Cardiac muscle cell (in vitro differentiated cells and primary cell): ENCODE data around the gene SMIM44. TPM values are rescaled to one million over a fixed set of nuclear protein-coding genes. Genes with fewer than 3 reads are reported as not detected.
"Not testable (repeated sequence)": the region's sequence is repeated elsewhere in the genome, so short reads cannot be mapped to it uniquely, and the experiment has no call there.

Experiments
- DNase-seq, 2 donors: peaks; one replicate each; pipeline versions ENCODE4 v3.0.0 to v3.0.0-alpha.2; 2010 to 2017; ENCODE audit warnings: low read depth in 1 of 2, low spot score in 1 of 2
- H3K27ac ChIP-seq: fragments of 200-600 bp; sonication (generic); 2 replicates; pipeline ENCODE4 v1.5.1; 2016
- H3K27me3 ChIP-seq: fragments of 200-600 bp; sonication (generic); 2 replicates; pipeline ENCODE4 v1.6.0; 2016; ENCODE audit warnings: control low read depth
- H3K36me3 ChIP-seq: fragments of 200-600 bp; sonication (generic); 2 replicates; pipeline ENCODE4 v1.5.1; 2016; ENCODE audit warnings: control low read depth
- H3K4me1 ChIP-seq: fragments of 200-600 bp; sonication (generic); 2 replicates; pipeline ENCODE4 v1.8.1; 2017; ENCODE audit warnings: low read depth, mild to moderate bottlenecking, mixed run types
- H3K4me3 ChIP-seq: fragments of 200-600 bp; sonication (generic); 2 replicates; pipeline ENCODE4 v1.5.1; 2016; ENCODE audit warnings: mild to moderate bottlenecking
- H3K9me3 ChIP-seq: fragments of 200-600 bp; sonication (generic); 2 replicates; pipeline ENCODE4 v1.5.1; 2017; ENCODE audit warnings: low read depth, mild to moderate bottlenecking, control low read depth
- polyA plus RNA-seq: library from polyadenylated mRNA; unstranded; fragments of >200 nt; fragmentation: Nextera tagmentation; extraction: Ambion mirVana; gene quantifications from 2 replicates; pipeline ENCODE4 v1.2.1, GENCODE V29; 2016
- total RNA-seq: library from RNA; depleted of rRNA; stranded (reverse); fragments of >200 nt; gene quantifications from 2 replicates; pipeline ENCODE4 v1.2.3, GENCODE V29; 2016
- TF ChIP-seq, protein P1 (sequence below): IDR thresholded peaks from 2 replicates; pipeline ENCODE4 v1.5.1; 2012; ENCODE audit warnings: low read depth, mild to moderate bottlenecking, low read length

Gene SMIM44
- not detected in 2 replicates for total RNA-seq
- not detected in 2 replicates for polyA plus RNA-seq

- no peak for DNase-seq
- Histone ChIP-seq H3K36me3 (no peaks in the 10 kb centered on the region), H3K4me3 (no peak within 1 kb of the TSS), H3K27ac (no peak within 1 kb of the TSS), H3K4me1 (no peaks in the 10 kb centered on the region), H3K27me3 (no peaks in the 10 kb centered on the region), H3K9me3 (no peaks in the 10 kb centered on the region)
- TF ChIP-seq, protein P1, sequence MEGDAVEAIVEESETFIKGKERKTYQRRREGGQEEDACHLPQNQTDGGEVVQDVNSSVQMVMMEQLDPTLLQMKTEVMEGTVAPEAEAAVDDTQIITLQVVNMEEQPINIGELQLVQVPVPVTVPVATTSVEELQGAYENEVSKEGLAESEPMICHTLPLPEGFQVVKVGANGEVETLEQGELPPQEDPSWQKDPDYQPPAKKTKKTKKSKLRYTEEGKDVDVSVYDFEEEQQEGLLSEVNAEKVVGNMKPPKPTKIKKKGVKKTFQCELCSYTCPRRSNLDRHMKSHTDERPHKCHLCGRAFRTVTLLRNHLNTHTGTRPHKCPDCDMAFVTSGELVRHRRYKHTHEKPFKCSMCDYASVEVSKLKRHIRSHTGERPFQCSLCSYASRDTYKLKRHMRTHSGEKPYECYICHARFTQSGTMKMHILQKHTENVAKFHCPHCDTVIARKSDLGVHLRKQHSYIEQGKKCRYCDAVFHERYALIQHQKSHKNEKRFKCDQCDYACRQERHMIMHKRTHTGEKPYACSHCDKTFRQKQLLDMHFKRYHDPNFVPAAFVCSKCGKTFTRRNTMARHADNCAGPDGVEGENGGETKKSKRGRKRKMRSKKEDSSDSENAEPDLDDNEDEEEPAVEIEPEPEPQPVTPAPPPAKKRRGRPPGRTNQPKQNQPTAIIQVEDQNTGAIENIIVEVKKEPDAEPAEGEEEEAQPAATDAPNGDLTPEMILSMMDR = no peak
Measured at GRCh38 chr19:3483226-3483628, at the start of gene SMIM44. Gene SMIM44 (minus strand): TSS chr19:3483441. CDS start chr19:3483403, 38 bp downstream.

DNA sequence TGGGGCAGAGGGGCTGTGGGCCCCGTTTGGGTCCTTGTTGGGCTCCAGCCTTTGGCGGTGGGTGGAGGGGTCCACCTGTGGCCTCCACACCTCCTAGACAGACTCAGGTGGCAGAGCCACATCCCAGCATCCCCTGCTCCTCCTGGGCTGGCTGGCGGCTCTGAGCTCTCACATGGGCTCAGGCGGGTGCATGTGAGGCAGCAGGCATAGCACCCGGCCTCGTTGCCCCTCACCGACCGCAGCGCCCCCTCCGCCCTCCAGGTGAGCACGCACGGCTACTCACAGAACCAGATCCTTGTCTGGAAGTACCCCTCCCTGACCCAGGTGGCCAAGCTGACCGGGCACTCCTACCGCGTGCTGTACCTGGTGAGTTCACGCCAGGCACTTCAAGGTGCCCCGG is 49.8 kb upstream of the SMIM44 start:
- H3K27me3 ChIP-seq = no peaks in the 10 kb centered on the region
- peaks cover 22% of the 10 kb centered on the region for H3K36me3 ChIP-seq
- H3K4me1 ChIP-seq = no peaks in the 10 kb centered on the region
- DNase-seq = no peak
- H3K9me3 ChIP-seq = no peaks in the 10 kb centered on the region
- TF ChIP-seq, protein P1 = no peak
- H3K4me3 ChIP-seq = no peak overlapping the region
- no peak overlapping the region for H3K27ac ChIP-seq

- Histone ChIP-seq H3K36me3 (peaks cover 29% of the 10 kb centered on the region), H3K9me3 (no peaks in the 10 kb centered on the region), H3K4me1 (no peaks in the 10 kb centered on the region), H3K4me3 (no peak overlapping the region), H3K27me3 (no peaks in the 10 kb centered on the region), H3K27ac (no peak overlapping the region)
- TF ChIP-seq, protein P1 = no peak
- DNase-seq = no peak
Measured at GRCh38 chr19:3532154-3532786, 49.0 kb upstream of the SMIM44 start.

DNA sequence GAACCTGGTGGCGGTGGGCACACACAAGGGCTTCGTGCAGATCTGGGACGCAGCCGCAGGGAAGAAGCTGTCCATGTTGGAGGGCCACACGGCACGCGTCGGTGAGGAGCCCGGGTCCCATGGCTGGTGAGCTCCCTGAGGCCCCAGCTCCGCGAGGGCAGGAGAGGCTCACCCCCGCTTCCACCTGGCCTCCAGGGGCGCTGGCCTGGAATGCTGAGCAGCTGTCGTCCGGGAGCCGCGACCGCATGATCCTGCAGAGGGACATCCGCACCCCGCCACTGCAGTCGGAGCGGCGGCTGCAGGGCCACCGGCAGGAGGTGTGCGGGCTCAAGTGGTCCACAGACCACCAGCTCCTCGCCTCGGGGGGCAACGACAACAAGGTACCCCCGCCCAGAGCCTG is 48.5 kb upstream of the SMIM44 start:
- no peaks in the 10 kb centered on the region for H3K4me1 ChIP-seq
- peaks cover 34% of the 10 kb centered on the region for H3K36me3 ChIP-seq
- H3K9me3 ChIP-seq = no peaks in the 10 kb centered on the region
- no peak overlapping the region for H3K4me3 ChIP-seq
- no peak for DNase-seq
- no peaks in the 10 kb centered on the region for H3K27me3 ChIP-seq
- no peak overlapping the region for H3K27ac ChIP-seq
- TF ChIP-seq, protein P1 = no peak

- no peak overlapping the region for H3K4me3 ChIP-seq
- no peaks in the 10 kb centered on the region for H3K9me3 ChIP-seq
- TF ChIP-seq, protein P1 = no peak
- peaks cover 38% of the 10 kb centered on the region for H3K36me3 ChIP-seq
- no peaks in the 10 kb centered on the region for H3K4me1 ChIP-seq
- H3K27ac ChIP-seq = no peak overlapping the region
- no peak for DNase-seq
- H3K27me3 ChIP-seq = no peaks in the 10 kb centered on the region
Measured at GRCh38 chr19:3530389-3530788, 47.1 kb upstream of the SMIM44 start.

- not testable (repeated sequence) for H3K4me3 ChIP-seq, H3K27ac ChIP-seq, DNase-seq, H3K9me3 ChIP-seq, H3K4me1 ChIP-seq, H3K27me3 ChIP-seq
- peaks cover 33% of the 10 kb centered on the region for H3K36me3 ChIP-seq
Measured at GRCh38 chr19:3529299-3529698, 46.1 kb upstream of the SMIM44 start.
